ENCODE data around the gene RASSF4. TPM values are rescaled to one million over a fixed set of nuclear protein-coding genes. Genes with fewer than 3 reads are reported as not detected.

The RASSF4 gene
- total RNA-seq, 1 donor from 2014 or later, result 83.0 TPM

- H3K27me3 ChIP-seq (ENCODE audit: insufficient read depth, low read length), result no peaks in the 10 kb centered on the region
- H3K4me1 ChIP-seq (ENCODE audit: insufficient read depth, low read length), result peaks cover 17% of the 10 kb centered on the region
- peaks cover under 1% of the 10 kb centered on the region for H3K36me3 ChIP-seq (ENCODE audit: insufficient read depth, low read length)
- H3K9ac ChIP-seq (ENCODE audit: low read length), result no peak overlapping the region
- no peaks in the 10 kb centered on the region for H4K20me1 ChIP-seq (ENCODE audit: insufficient read depth, low read length)
- TF ChIP-seq CTCF (IDR thresholded peaks at IDR 0.05; ENCODE audit: insufficient read depth, low read depth, low read length), result no peak
- H3K27ac Mint-ChIP-seq (ENCODE audit: unreplicated experiment), result no peak overlapping the region
- peaks cover 19% of the 10 kb centered on the region for H3K4me1 Mint-ChIP-seq (ENCODE audit: low read depth, unreplicated experiment)
- no peaks in the 10 kb centered on the region for H3K27me3 Mint-ChIP-seq (ENCODE audit: low read depth, unreplicated experiment)
- H3K9me3 ChIP-seq (ENCODE audit: insufficient read depth, low read depth, low read length), result peaks cover under 1% of the 10 kb centered on the region
- peaks cover 21% of the 10 kb centered on the region for H3K79me2 ChIP-seq (ENCODE audit: insufficient read depth, low read length)
- no peak overlapping the region for H3K4me3 ChIP-seq (ENCODE audit: insufficient read depth, low read depth, low read length)
- peaks cover 6% of the 10 kb centered on the region for H3K36me3 Mint-ChIP-seq (ENCODE audit: low read depth, unreplicated experiment)
- DNase-seq (ENCODE audit: low read depth) (peak; percentile 39), FAIRE-seq (no peak)
- no peak overlapping the region for H2AFZ ChIP-seq (ENCODE audit: low read depth, low read length)
- H3K9me3 Mint-ChIP-seq (ENCODE audit: unreplicated experiment), result peaks cover 6% of the 10 kb centered on the region
- H3K27ac ChIP-seq (ENCODE audit: low read depth, low read length), result no peak overlapping the region
- H3K4me3 Mint-ChIP-seq (ENCODE audit: unreplicated experiment), result no peak overlapping the region
- H3K4me2 ChIP-seq (ENCODE audit: low read length), result no peak overlapping the region
These were observed 38.6 kb downstream of the RASSF4 start for GRCh38 chr10:44998146-44998631.

- H3K36me3 Mint-ChIP-seq (ENCODE audit: low read depth, unreplicated experiment), result peaks cover 25% of the 10 kb centered on the region
- peak overlapping the region; percentile 79 for H3K27ac Mint-ChIP-seq (ENCODE audit: unreplicated experiment)
- H4K20me1 ChIP-seq (ENCODE audit: insufficient read depth, low read length), result no peaks in the 10 kb centered on the region
- H3K9ac ChIP-seq (ENCODE audit: low read length), result peak overlapping the region; percentile 83
- peaks cover 9% of the 10 kb centered on the region for H3K36me3 ChIP-seq (ENCODE audit: insufficient read depth, low read length)
- no peaks in the 10 kb centered on the region for H3K27me3 Mint-ChIP-seq (ENCODE audit: low read depth, unreplicated experiment)
- H3K4me3 ChIP-seq (ENCODE audit: insufficient read depth, low read depth, low read length), result peak overlapping the region; percentile 71
- no peaks in the 10 kb centered on the region for H3K27me3 ChIP-seq (ENCODE audit: insufficient read depth, low read length)
- peaks cover 9% of the 10 kb centered on the region for H3K4me1 Mint-ChIP-seq (ENCODE audit: low read depth, unreplicated experiment)
- peaks cover 17% of the 10 kb centered on the region for H3K4me1 ChIP-seq (ENCODE audit: insufficient read depth, low read length)
- peaks cover 32% of the 10 kb centered on the region for H3K79me2 ChIP-seq (ENCODE audit: insufficient read depth, low read length)
- TF ChIP-seq EZH2 (IDR thresholded peaks at IDR 0.05; ENCODE audit: insufficient read depth, low read length) (no peak), CTCF (IDR thresholded peaks at IDR 0.05; ENCODE audit: insufficient read depth, low read depth, low read length) (no peak)
- H3K4me2 ChIP-seq (ENCODE audit: low read length), result peak overlapping the region; percentile 88
- FAIRE-seq (no peak), DNase-seq (ENCODE audit: low read depth) (peak; percentile 36)
- H3K4me3 Mint-ChIP-seq (ENCODE audit: unreplicated experiment), result peak overlapping the region; percentile 80
- H3K9me3 Mint-ChIP-seq (ENCODE audit: unreplicated experiment), result peaks cover 23% of the 10 kb centered on the region
- H2AFZ ChIP-seq (ENCODE audit: low read depth, low read length), result peak overlapping the region; percentile 86
- peaks cover 7% of the 10 kb centered on the region for H3K9me3 ChIP-seq (ENCODE audit: insufficient read depth, low read depth, low read length)
- H3K27ac ChIP-seq (ENCODE audit: low read depth, low read length), result peak overlapping the region; percentile 79
These were observed 40.6 kb downstream of the RASSF4 start for GRCh38 chr10:45000138-45000751.

GRCh38 chr10:45000752-45001380, 41.3 kb downstream of the RASSF4 start, which contains the start of gene ZNF22:
Gene ZNF22, plus strand, starts transcription at chr10:45000923. Its CDS starts 2,446 bp downstream, at chr10:45003369.
- H3K9me3 Mint-ChIP-seq (ENCODE audit: unreplicated experiment), result peaks cover 23% of the 10 kb centered on the region
- Histone ChIP-seq H3K4me1 (ENCODE audit: insufficient read depth, low read length) (peaks cover 17% of the 10 kb centered on the region), H3K79me2 (ENCODE audit: insufficient read depth, low read length) (peaks cover 37% of the 10 kb centered on the region), H2AFZ (ENCODE audit: low read depth, low read length) (peak within 1 kb of the TSS; percentile 86), H3K9ac (ENCODE audit: low read length) (peak within 1 kb of the TSS; percentile 83), H3K27me3 (ENCODE audit: insufficient read depth, low read length) (no peaks in the 10 kb centered on the region), H3K9me3 (ENCODE audit: insufficient read depth, low read depth, low read length) (peaks cover 7% of the 10 kb centered on the region), H3K4me2 (ENCODE audit: low read length) (peak within 1 kb of the TSS; percentile 88), H3K36me3 (ENCODE audit: insufficient read depth, low read length) (peaks cover 9% of the 10 kb centered on the region), H3K4me3 (ENCODE audit: insufficient read depth, low read depth, low read length) (peak within 1 kb of the TSS; percentile 71), H4K20me1 (ENCODE audit: insufficient read depth, low read length) (no peaks in the 10 kb centered on the region), H3K27ac (ENCODE audit: low read depth, low read length) (peak within 1 kb of the TSS; percentile 79)
- FAIRE-seq (no peak), DNase-seq (ENCODE audit: low read depth) (peak; percentile 58)
- H3K36me3 Mint-ChIP-seq (ENCODE audit: low read depth, unreplicated experiment), result peaks cover 25% of the 10 kb centered on the region
- TF ChIP-seq EZH2 (IDR thresholded peaks at IDR 0.05; ENCODE audit: insufficient read depth, low read length) (no peak), CTCF (IDR thresholded peaks at IDR 0.05; ENCODE audit: insufficient read depth, low read depth, low read length) (no peak)
- H3K27me3 Mint-ChIP-seq (ENCODE audit: low read depth, unreplicated experiment), result no peaks in the 10 kb centered on the region
- H3K27ac Mint-ChIP-seq (ENCODE audit: unreplicated experiment), result peak within 1 kb of the TSS; percentile 90
- H3K4me1 Mint-ChIP-seq (ENCODE audit: low read depth, unreplicated experiment), result peaks cover 9% of the 10 kb centered on the region
- H3K4me3 Mint-ChIP-seq (ENCODE audit: unreplicated experiment), result peak within 1 kb of the TSS; percentile 87

Data from astrocyte (in vitro differentiated cells and primary cell).